Fibroblast of the aortic adventitia (primary cell): ENCODE data around the gene BCL7B. TPM values are rescaled to one million over a fixed set of nuclear protein-coding genes. Genes with fewer than 3 reads are reported as not detected.
"Not testable (repeated sequence)": the region's sequence is repeated elsewhere in the genome, so short reads cannot be mapped to it uniquely, and the experiment has no call there.

Experiments
- DNase-seq: peaks from one replicate; pipeline ENCODE4 v3.0.0-alpha.2; 2010; ENCODE audit warnings: low read depth
- H3K4me3 ChIP-seq: 2 replicates; pipeline ENCODE4 v1.5.1; 2011; ENCODE audit warnings: low read depth, mild to moderate bottlenecking, control low read depth, low read length, moderate library complexity
- CTCF ChIP-seq: IDR thresholded peaks from 2 replicates; pipeline ENCODE4 v1.5.1; 2011; ENCODE audit warnings: mild to moderate bottlenecking, low read length, control low read depth, inconsistent platforms; ENCODE audit not compliant: insufficient read depth
- total RNA-seq: library from RNA; depleted of rRNA; stranded (reverse); fragments of >200 nt; gene quantifications from 2 replicates; pipeline ENCODE4 v1.2.3, GENCODE V29; 2012; ENCODE audit warnings: low replicate concordance

Gene BCL7B
- total RNA-seq, 1 donor = 34.2 TPM

- DNase-seq = no peak
- no peak for TF ChIP-seq CTCF
- H3K4me3 ChIP-seq = no peak overlapping the region
These were observed 25.2 kb upstream of the BCL7B start for GRCh38 chr7:73582664-73583202.

GRCh38 chr7:73581006-73581405 is 23.5 kb upstream of the BCL7B start:
- not testable (repeated sequence) for H3K4me3 ChIP-seq, DNase-seq

GRCh38 chr7:73578342-73579128 is 21.0 kb upstream of the BCL7B start, which contains the start of gene TBL2:
Gene TBL2 (minus strand): TSS chr7:73578579. CDS start chr7:73578549, 30 bp downstream.
- DNase-seq = peak; percentile 98
- peak within 1 kb of the TSS; percentile 91 for H3K4me3 ChIP-seq
- peak; percentile 38 for TF ChIP-seq CTCF

- peak; percentile 25 for DNase-seq
These were observed 20.3 kb upstream of the BCL7B start for GRCh38 chr7:73577627-73578341.

GRCh38 chr7:73573791-73574190 is 16.3 kb upstream of the BCL7B start:
- DNase-seq = no peak

More at GRCh38 chr7:73577627-73578341, 20.3 kb upstream of the BCL7B start:
- TF ChIP-seq CTCF = no peak
- peak overlapping the region; percentile 91 for H3K4me3 ChIP-seq

GRCh38 chr7:73573276-73573675 is 15.8 kb upstream of the BCL7B start:
- no peak for DNase-seq
- TF ChIP-seq CTCF = no peak
- no peak overlapping the region for H3K4me3 ChIP-seq

More at GRCh38 chr7:73573791-73574190, 16.3 kb upstream of the BCL7B start:
- no peak for TF ChIP-seq CTCF
- no peak overlapping the region for H3K4me3 ChIP-seq

- H3K4me3 ChIP-seq = no peak overlapping the region
- TF ChIP-seq CTCF = no peak
- DNase-seq = no peak
These were observed 15.3 kb upstream of the BCL7B start for GRCh38 chr7:73572767-73573186.
